Measurements from ENCODE around the gene RASL10A.

RASL10A gene

GRCh38 chr22:29292379-29292778 is 23.1 kb downstream of the RASL10A start:
- DNase-seq = no peak
- no peak overlapping the region for H3K27ac ChIP-seq (ENCODE audit: insufficient read depth, low read length, poor library complexity, severe bottlenecking)
- no peak overlapping the region for H3K4me3 ChIP-seq (ENCODE audit: insufficient read depth, low read depth, low read length, poor library complexity, severe bottlenecking)
- no peaks in the 10 kb centered on the region for H3K4me1 ChIP-seq (ENCODE audit: control insufficient read depth, insufficient read depth, low read length, poor library complexity, severe bottlenecking)
- no peaks in the 10 kb centered on the region for H3K27me3 ChIP-seq (replicated peaks; ENCODE audit: control insufficient read depth, insufficient read depth, low read length, poor library complexity, severe bottlenecking)
- peaks cover 98% of the 10 kb centered on the region for H3K36me3 ChIP-seq (ENCODE audit: control insufficient read depth, insufficient read depth, low read length)
- no peaks in the 10 kb centered on the region for H3K9me3 ChIP-seq (ENCODE audit: control insufficient read depth, low read length)

GRCh38 chr22:29291215-29291614 is 24.3 kb downstream of the RASL10A start:
- Histone ChIP-seq H3K4me3 (ENCODE audit: insufficient read depth, low read depth, low read length, poor library complexity, severe bottlenecking) (no peak overlapping the region), H3K36me3 (ENCODE audit: control insufficient read depth, insufficient read depth, low read length) (peaks cover 98% of the 10 kb centered on the region), H3K4me1 (ENCODE audit: control insufficient read depth, insufficient read depth, low read length, poor library complexity, severe bottlenecking) (no peaks in the 10 kb centered on the region)

DNA sequence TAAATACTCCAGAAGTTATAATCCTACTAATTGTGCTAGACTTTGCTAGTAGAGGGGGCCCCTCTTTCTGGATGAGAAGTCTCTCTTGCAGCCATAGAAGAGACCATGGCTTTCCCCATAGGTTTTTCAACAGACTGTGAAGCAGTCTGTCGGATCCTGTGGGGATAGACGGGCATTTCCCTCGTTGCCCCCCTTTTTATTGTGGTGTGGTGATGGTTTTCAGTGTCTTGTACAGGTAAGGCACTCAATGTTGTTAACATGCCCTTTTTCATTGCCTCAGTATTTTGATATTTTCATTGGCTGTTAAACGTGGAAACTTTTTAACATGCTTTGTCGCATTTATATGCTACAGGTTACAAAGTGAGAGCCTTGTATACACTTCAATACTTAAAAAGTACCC is 25.4 kb downstream of the RASL10A start:
- Histone ChIP-seq H3K4me3 (ENCODE audit: insufficient read depth, low read depth, low read length, poor library complexity, severe bottlenecking) (no peak overlapping the region), H3K4me1 (ENCODE audit: control insufficient read depth, insufficient read depth, low read length, poor library complexity, severe bottlenecking) (no peaks in the 10 kb centered on the region), H3K27ac (ENCODE audit: insufficient read depth, low read length, poor library complexity, severe bottlenecking) (no peak overlapping the region), H3K36me3 (ENCODE audit: control insufficient read depth, insufficient read depth, low read length) (peaks cover 96% of the 10 kb centered on the region), H3K9me3 (ENCODE audit: control insufficient read depth, low read length) (no peaks in the 10 kb centered on the region), H3K27me3 (replicated peaks; ENCODE audit: control insufficient read depth, insufficient read depth, low read length, poor library complexity, severe bottlenecking) (no peaks in the 10 kb centered on the region)
- no peak for DNase-seq

More at GRCh38 chr22:29291215-29291614, 24.3 kb downstream of the RASL10A start:
- no peaks in the 10 kb centered on the region for H3K9me3 ChIP-seq (ENCODE audit: control insufficient read depth, low read length)
- no peak overlapping the region for H3K27ac ChIP-seq (ENCODE audit: insufficient read depth, low read length, poor library complexity, severe bottlenecking)
- DNase-seq = no peak
- H3K27me3 ChIP-seq (replicated peaks; ENCODE audit: control insufficient read depth, insufficient read depth, low read length, poor library complexity, severe bottlenecking) = no peaks in the 10 kb centered on the region

GRCh38 chr22:29288837-29289236 is 26.7 kb downstream of the RASL10A start:
- H3K9me3 ChIP-seq (ENCODE audit: control insufficient read depth, low read length) = no peaks in the 10 kb centered on the region
- H3K4me3 ChIP-seq (ENCODE audit: insufficient read depth, low read depth, low read length, poor library complexity, severe bottlenecking) = no peak overlapping the region
- DNase-seq = no peak
- H3K27ac ChIP-seq (ENCODE audit: insufficient read depth, low read length, poor library complexity, severe bottlenecking) = no peak overlapping the region
- no peaks in the 10 kb centered on the region for H3K4me1 ChIP-seq (ENCODE audit: control insufficient read depth, insufficient read depth, low read length, poor library complexity, severe bottlenecking)
- H3K36me3 ChIP-seq (ENCODE audit: control insufficient read depth, insufficient read depth, low read length) = peaks cover 95% of the 10 kb centered on the region
- H3K27me3 ChIP-seq (replicated peaks; ENCODE audit: control insufficient read depth, insufficient read depth, low read length, poor library complexity, severe bottlenecking) = no peaks in the 10 kb centered on the region

- no peak for DNase-seq
- Histone ChIP-seq H3K4me3 (ENCODE audit: insufficient read depth, low read depth, low read length, poor library complexity, severe bottlenecking) (no peak overlapping the region), H3K4me1 (ENCODE audit: control insufficient read depth, insufficient read depth, low read length, poor library complexity, severe bottlenecking) (no peaks in the 10 kb centered on the region), H3K36me3 (ENCODE audit: control insufficient read depth, insufficient read depth, low read length) (peaks cover 83% of the 10 kb centered on the region), H3K27me3 (replicated peaks; ENCODE audit: control insufficient read depth, insufficient read depth, low read length, poor library complexity, severe bottlenecking) (no peaks in the 10 kb centered on the region), H3K9me3 (ENCODE audit: control insufficient read depth, low read length) (no peaks in the 10 kb centered on the region), H3K27ac (ENCODE audit: insufficient read depth, low read length, poor library complexity, severe bottlenecking) (no peak overlapping the region)
Observed at GRCh38 chr22:29284196-29284595, 31.3 kb downstream of the RASL10A start.

DNA sequence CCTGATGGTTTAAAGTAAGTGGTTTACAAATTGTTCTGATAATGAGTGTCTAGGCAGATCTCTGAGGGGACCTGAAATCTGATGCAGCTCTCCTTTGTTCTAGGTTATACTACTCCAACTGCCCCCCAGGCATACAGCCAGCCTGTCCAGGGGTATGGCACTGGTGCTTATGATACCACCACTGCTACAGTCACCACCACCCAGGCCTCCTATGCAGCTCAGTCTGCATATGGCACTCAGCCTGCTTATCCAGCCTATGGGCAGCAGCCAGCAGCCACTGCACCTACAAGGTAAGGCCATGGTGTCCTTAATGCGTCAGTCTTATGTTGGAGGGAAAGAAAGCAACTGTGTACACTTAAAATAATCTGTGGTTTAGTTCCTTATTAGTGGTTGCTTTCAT is 37.6 kb downstream of the RASL10A start:
- Histone ChIP-seq H3K4me3 (ENCODE audit: insufficient read depth, low read depth, low read length, poor library complexity, severe bottlenecking) (no peak overlapping the region), H3K4me1 (ENCODE audit: control insufficient read depth, insufficient read depth, low read length, poor library complexity, severe bottlenecking) (peaks cover 2% of the 10 kb centered on the region), H3K27me3 (replicated peaks; ENCODE audit: control insufficient read depth, insufficient read depth, low read length, poor library complexity, severe bottlenecking) (no peaks in the 10 kb centered on the region), H3K36me3 (ENCODE audit: control insufficient read depth, insufficient read depth, low read length) (peaks cover 81% of the 10 kb centered on the region), H3K27ac (ENCODE audit: insufficient read depth, low read length, poor library complexity, severe bottlenecking) (no peak overlapping the region), H3K9me3 (ENCODE audit: control insufficient read depth, low read length) (no peaks in the 10 kb centered on the region)
- DNase-seq = no peak

- Histone ChIP-seq H3K4me3 (ENCODE audit: insufficient read depth, low read depth, low read length, poor library complexity, severe bottlenecking) (no peak overlapping the region), H3K4me1 (ENCODE audit: control insufficient read depth, insufficient read depth, low read length, poor library complexity, severe bottlenecking) (peaks cover 18% of the 10 kb centered on the region), H3K9me3 (ENCODE audit: control insufficient read depth, low read length) (no peaks in the 10 kb centered on the region), H3K36me3 (ENCODE audit: control insufficient read depth, insufficient read depth, low read length) (peaks cover 77% of the 10 kb centered on the region), H3K27me3 (replicated peaks; ENCODE audit: control insufficient read depth, insufficient read depth, low read length, poor library complexity, severe bottlenecking) (no peaks in the 10 kb centered on the region), H3K27ac (ENCODE audit: insufficient read depth, low read length, poor library complexity, severe bottlenecking) (no peak overlapping the region)
- DNase-seq = no peak
Observed at GRCh38 chr22:29275819-29276565, 39.5 kb downstream of the RASL10A start.

DNA sequence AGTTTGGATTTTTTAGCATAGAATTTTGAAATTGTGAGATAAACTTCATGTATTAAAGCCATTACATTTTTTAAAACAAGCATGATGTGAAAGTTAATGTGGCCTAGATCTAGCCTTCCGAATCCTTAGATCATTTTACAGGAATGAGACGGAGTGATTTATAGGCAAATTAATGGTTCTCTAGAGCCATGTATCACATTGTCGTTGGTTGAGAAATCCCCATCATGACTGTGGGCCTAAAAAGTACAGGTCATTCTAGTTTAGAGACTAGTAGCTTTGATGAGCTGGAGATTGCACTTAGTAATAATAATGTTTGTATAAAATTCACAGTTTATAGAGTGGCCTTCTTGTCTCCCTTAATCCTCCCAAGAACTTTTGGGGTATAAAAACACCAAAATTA is 40.3 kb downstream of the RASL10A start:
- Histone ChIP-seq H3K9me3 (ENCODE audit: control insufficient read depth, low read length) (no peaks in the 10 kb centered on the region), H3K36me3 (ENCODE audit: control insufficient read depth, insufficient read depth, low read length) (peaks cover 73% of the 10 kb centered on the region), H3K4me3 (ENCODE audit: insufficient read depth, low read depth, low read length, poor library complexity, severe bottlenecking) (no peak overlapping the region), H3K4me1 (ENCODE audit: control insufficient read depth, insufficient read depth, low read length, poor library complexity, severe bottlenecking) (peaks cover 26% of the 10 kb centered on the region), H3K27ac (ENCODE audit: insufficient read depth, low read length, poor library complexity, severe bottlenecking) (no peak overlapping the region), H3K27me3 (replicated peaks; ENCODE audit: control insufficient read depth, insufficient read depth, low read length, poor library complexity, severe bottlenecking) (no peaks in the 10 kb centered on the region)
- no peak for DNase-seq

- no peak overlapping the region for H3K4me3 ChIP-seq (ENCODE audit: insufficient read depth, low read depth, low read length, poor library complexity, severe bottlenecking)
- H3K4me1 ChIP-seq (ENCODE audit: control insufficient read depth, insufficient read depth, low read length, poor library complexity, severe bottlenecking) = peaks cover 38% of the 10 kb centered on the region
- no peak for DNase-seq
- peaks cover 52% of the 10 kb centered on the region for H3K36me3 ChIP-seq (ENCODE audit: control insufficient read depth, insufficient read depth, low read length)
- no peaks in the 10 kb centered on the region for H3K9me3 ChIP-seq (ENCODE audit: control insufficient read depth, low read length)
- no peaks in the 10 kb centered on the region for H3K27me3 ChIP-seq (replicated peaks; ENCODE audit: control insufficient read depth, insufficient read depth, low read length, poor library complexity, severe bottlenecking)
- H3K27ac ChIP-seq (ENCODE audit: insufficient read depth, low read length, poor library complexity, severe bottlenecking) = no peak overlapping the region
Observed at GRCh38 chr22:29272624-29273023, 42.9 kb downstream of the RASL10A start.

DNA sequence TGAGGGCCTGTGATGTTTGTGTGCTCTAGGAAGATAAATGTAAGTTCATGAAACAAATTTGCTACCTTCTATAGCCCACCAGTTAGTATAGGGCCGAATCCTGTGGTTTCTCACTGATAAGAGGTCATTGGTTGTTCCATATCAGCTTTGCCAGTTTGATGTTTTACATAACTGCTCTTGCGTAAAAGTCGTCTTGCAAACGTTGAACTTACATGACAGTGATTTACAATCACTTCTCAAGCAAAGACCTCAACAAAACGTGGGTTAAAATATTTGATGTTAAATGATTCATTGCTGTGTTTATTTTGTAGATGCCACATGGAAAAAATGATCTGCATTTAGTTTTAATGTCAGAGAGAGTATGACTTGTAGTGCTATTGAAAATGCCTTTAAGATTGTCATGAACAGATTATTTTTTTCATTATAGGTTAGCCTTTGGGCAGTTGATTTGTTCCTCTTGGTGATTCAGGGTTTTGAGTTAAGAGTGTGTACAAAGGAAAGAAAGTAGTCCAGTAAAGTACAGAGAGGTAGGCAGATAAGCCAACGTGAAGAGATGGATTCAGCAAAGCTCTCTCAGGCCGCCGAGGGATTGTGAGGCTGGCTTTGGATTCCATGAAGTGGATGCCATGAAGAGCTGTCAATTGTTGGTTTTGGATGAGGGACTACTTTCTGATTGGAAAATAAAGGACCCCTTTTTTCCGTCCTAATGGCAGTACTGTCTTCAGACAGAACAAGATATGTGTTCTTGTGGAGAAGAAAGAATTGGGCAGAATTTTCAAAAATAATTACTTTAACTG is 44.8 kb downstream of the RASL10A start:
- Histone ChIP-seq H3K36me3 (ENCODE audit: control insufficient read depth, insufficient read depth, low read length) (peaks cover 33% of the 10 kb centered on the region), H3K4me3 (ENCODE audit: insufficient read depth, low read depth, low read length, poor library complexity, severe bottlenecking) (peak overlapping the region; percentile 83), H3K27me3 (replicated peaks; ENCODE audit: control insufficient read depth, insufficient read depth, low read length, poor library complexity, severe bottlenecking) (no peaks in the 10 kb centered on the region), H3K9me3 (ENCODE audit: control insufficient read depth, low read length) (no peaks in the 10 kb centered on the region), H3K4me1 (ENCODE audit: control insufficient read depth, insufficient read depth, low read length, poor library complexity, severe bottlenecking) (peaks cover 42% of the 10 kb centered on the region), H3K27ac (ENCODE audit: insufficient read depth, low read length, poor library complexity, severe bottlenecking) (peak overlapping the region; percentile 47)
- no peak for DNase-seq

Measured in effector memory CD4-positive, alpha-beta T cell (primary cell).